HG02938 (cell line): Measurements from ENCODE around the gene KRTAP10-7.
"Not testable (repeated sequence)": the region's sequence is repeated elsewhere in the genome, so short reads cannot be mapped to it uniquely, and the experiment has no call there.

ENCODE experiments used
- ATAC-seq: cut with Tn5 transposase; IDR thresholded peaks from one replicate; pipeline ENCODE4 v1.9.1; 2021; ENCODE audit warnings: mild to moderate bottlenecking, moderate library complexity; ENCODE audit not compliant: unreplicated experiment

Gene KRTAP10-7

GRCh38 chr21:44571296-44571695, 29.1 kb upstream of the KRTAP10-7 start:
- no peak for ATAC-seq

- ATAC-seq, result no peak
Observed at GRCh38 chr21:44571844-44572782, 28.3 kb upstream of the KRTAP10-7 start.

- no peak for ATAC-seq
Observed at GRCh38 chr21:44572959-44573583, 27.3 kb upstream of the KRTAP10-7 start.

- not testable (repeated sequence) for ATAC-seq
Observed at GRCh38 chr21:44573630-44574456, 26.6 kb upstream of the KRTAP10-7 start, which contains the start of gene KRTAP10-4. Gene KRTAP10-4, plus strand, starts transcription at chr21:44573729. Its CDS starts 30 bp downstream, at chr21:44573759.

GRCh38 chr21:44574457-44575306, 25.7 kb upstream of the KRTAP10-7 start:
- ATAC-seq, result no peak

- no peak for ATAC-seq
Observed at GRCh38 chr21:44575307-44576024, 24.9 kb upstream of the KRTAP10-7 start.

GRCh38 chr21:44576025-44576420, 24.4 kb upstream of the KRTAP10-7 start:
- ATAC-seq, result no peak

GRCh38 chr21:44578371-44579055, 21.9 kb upstream of the KRTAP10-7 start:
- no peak for ATAC-seq

- ATAC-seq, result no peak
Observed at GRCh38 chr21:44579056-44579832, 21.2 kb upstream of the KRTAP10-7 start.

- ATAC-seq, result no peak
Observed at GRCh38 chr21:44579833-44580144, 20.6 kb upstream of the KRTAP10-7 start.

GRCh38 chr21:44580231-44580821, 20.1 kb upstream of the KRTAP10-7 start, which contains the start of gene KRTAP10-5:
Gene KRTAP10-5, minus strand, starts transcription at chr21:44580604. Its CDS starts 26 bp downstream, at chr21:44580578.
- ATAC-seq, result not testable (repeated sequence)

GRCh38 chr21:44581158-44581557, 19.2 kb upstream of the KRTAP10-7 start:
- ATAC-seq, result no peak

GRCh38 chr21:44582055-44582454, 18.3 kb upstream of the KRTAP10-7 start:
- ATAC-seq, result no peak

GRCh38 chr21:44583089-44583799, 17.2 kb upstream of the KRTAP10-7 start:
- no peak for ATAC-seq

GRCh38 chr21:44583800-44584147, 16.6 kb upstream of the KRTAP10-7 start:
- no peak for ATAC-seq

GRCh38 chr21:44585892-44586291, 14.5 kb upstream of the KRTAP10-7 start:
- ATAC-seq, result no peak

- no peak for ATAC-seq
Observed at GRCh38 chr21:44589094-44589493, 11.3 kb upstream of the KRTAP10-7 start.
